ENCODE results near the gene DNMT3A.

Gene DNMT3A

DNA sequence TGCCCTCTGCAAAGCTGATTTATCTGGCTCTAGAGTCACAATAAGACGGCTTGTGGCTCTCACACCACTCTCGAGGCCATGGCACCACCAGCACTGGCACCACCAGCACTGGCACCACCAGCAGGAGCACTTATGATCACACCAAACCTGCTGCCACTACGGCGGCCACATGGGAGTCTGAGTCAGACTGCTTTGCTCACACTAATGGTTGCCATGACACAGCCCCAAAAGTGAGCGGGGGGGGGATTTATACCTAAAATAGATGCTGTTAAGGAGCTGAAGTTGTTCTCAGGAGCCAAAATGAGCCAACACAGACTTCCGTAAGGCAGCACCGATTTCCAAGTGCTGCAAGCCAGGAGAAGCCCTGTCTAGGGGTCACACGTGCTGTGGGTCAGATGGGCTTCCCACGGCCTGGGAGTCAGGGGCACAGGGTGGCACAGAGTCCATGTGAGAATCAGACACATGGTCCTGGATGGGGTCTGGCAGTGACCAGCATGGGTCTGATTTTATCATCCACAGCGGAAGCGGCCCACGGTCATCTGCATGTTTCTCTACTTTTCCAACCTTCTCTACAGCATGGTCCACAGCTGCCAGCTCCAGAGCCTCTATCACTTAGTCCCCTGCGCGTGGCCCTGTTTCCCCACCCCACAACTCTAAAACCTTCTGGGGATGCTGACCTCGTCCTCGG, 16.7 kb downstream of the DNMT3A start:
- DNase-seq (ENCODE audit: low read depth) = peak; percentile 26

DNA sequence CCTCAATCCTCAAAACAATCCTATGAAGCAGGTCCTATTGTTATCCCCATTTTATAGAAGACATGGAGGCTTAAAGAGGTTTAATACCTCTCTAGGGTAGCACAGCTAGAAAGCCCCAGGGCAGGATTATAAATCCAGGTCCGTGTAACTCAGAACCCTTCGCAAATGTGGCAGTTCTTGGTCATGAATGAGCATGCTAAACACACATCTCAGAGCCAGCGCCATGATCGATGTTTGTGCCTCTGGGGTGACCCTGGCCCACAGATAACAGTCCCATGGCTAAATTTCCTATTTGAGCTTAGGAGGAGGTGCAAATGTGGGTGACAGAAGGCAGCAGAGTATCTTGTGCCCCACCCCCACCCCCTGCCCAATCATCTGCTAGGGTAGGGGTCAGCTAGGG, 17.5 kb downstream of the DNMT3A start:
- DNase-seq (ENCODE audit: low read depth) = no peak

DNA sequence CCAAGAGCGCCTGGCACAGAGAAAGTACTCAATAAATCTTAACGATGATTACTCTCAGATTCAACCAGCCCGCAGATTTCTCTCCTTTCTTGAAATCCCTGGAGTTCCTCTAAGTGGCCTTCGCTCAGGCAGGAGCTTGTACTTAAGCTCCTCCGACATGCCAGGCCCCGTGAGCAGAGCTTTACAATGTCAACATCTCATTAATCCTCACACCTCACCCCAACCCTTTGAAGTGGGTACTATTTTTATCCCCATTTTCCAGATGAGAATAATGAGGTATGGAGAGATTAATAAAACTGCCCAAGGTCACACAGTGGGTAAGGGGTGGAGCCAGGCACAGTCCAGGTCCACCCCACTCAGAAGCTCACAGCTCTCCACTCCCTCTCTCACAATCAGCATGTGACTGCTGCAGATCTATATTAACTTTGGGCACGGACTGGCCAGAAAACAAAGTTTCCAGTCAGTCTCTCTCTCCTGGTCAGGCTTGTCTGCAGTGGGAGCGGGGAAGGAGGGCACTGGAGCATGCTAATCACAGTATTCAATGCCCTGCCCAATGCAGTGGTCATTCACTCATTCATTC, 18.0 kb downstream of the DNMT3A start:
- DNase-seq (ENCODE audit: low read depth) = no peak

GRCh38 chr2:25323042-25323514, 18.6 kb downstream of the DNMT3A start:
- DNase-seq (ENCODE audit: low read depth) = no peak

DNA sequence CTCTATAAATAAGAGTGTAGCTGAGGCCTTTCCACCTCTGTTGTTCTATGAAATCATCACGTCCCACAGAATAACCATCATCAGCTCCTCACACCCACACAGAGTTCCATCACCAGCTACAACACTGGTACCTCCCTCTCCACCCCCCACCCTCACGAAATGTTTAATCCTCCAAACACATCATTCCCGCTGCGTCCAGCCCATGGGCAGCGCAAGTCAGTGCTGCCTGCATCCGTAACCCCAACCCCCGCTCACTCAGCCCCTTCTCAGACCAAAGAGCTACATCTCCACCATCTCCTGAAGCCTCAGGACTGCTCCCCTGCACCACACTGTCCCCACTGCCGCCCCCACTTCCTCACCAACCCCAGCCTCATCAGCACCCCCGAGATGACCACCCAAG, 19.4 kb downstream of the DNMT3A start:
- no peak for DNase-seq (ENCODE audit: low read depth)

DNA sequence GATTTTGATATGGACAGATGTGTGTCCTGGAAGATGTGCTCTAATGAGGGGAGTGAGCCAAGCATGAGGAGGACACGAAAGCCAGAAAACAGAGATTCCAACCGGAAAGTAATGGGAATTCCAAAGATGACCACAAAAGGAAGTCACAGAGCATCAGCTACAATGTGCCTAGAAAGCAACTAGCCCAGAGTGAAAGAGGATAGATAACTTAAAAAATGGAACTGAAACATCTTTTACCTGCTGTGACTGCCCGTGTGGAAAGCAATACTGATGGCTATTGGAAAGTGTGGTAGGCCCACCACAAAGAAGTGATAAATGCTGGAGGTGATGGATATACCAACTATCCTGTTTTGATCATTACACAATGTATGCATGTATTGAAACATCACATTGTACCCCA, 21.6 kb downstream of the DNMT3A start:
- DNase-seq (ENCODE audit: low read depth) = no peak

DNA sequence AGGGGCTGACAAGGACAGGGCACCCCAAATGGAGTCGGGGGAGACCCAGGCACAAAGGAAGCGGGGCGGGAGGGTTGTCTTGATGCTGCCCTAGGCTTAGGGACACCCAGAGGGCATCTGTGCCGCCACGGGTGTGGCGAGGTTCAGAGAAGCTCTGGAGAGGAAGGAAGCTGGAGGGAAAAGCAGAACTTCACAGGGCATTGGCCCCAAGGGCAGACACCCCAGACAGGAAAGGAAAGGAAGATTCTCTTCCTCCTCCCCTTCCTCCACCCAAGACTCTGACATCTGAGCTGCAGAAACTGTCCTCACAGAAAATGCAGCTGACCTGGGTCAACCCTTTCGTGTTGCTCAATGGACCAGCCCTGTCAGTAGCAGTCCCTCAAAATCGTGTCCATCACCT, 25.6 kb downstream of the DNMT3A start:
- peak; percentile 17 for DNase-seq (ENCODE audit: low read depth)

DNA sequence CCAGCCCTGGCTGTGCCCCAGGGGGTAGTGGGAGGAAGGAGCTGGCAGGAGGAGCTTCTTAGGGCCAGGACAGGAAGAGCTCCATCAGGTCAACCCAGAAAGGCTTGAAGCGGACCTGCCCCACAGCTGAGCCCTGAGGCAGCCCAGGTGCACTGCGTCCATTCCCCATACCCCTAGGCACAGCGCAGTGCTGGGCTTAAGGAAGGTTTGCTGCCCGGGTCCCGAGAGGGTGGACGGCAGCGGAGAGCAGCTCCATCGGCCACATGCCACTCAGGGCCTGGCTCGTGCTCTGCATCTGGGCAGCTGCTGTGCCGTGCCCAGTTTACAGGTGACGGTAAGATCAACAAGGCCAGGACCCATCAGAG, 26.4 kb downstream of the DNMT3A start:
- no peak for DNase-seq (ENCODE audit: low read depth)

DNA sequence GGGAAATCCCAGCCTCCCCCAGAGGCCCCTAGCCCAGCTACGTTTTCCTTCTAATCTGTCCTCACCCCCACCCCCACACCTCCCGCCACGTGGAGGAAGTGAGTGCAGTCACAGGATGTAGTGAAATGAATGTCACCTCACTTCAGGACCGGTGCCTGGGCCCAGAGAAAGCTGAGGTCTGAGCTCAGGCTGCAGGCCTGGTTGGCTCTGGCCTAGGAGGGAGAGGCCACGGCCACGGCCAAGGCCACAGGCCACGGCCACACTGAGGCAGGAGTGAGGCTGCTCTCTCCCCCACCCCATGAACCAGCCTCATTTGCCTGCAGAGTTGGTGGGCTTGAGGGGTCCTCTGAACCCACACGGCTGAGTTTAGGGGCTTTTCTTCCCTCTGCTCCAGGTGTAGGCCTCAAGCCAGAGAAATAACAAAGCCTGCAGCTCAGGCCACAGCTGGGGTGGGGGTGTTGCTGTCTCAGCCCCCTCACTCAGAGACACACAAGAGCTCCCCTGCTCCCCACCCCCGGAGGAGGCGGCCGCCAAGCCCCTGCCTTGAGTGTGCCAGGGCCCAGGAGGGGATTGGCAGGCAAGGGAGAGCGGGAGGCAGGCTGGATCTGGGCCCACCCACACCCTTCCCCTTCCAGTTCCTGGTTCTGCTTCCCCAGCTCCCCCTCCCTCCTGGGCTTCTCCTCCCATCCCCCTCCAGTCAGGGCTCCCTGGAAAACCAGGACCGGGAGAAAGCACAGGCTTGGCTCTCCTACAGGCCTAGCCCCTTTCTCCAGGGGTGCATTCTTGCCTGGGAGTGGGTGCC, 27.0 kb downstream of the DNMT3A start:
- DNase-seq (ENCODE audit: low read depth) = no peak

- no peak for DNase-seq (ENCODE audit: low read depth)
Observed at GRCh38 chr2:25313711-25314513, 27.8 kb downstream of the DNMT3A start.

DNA sequence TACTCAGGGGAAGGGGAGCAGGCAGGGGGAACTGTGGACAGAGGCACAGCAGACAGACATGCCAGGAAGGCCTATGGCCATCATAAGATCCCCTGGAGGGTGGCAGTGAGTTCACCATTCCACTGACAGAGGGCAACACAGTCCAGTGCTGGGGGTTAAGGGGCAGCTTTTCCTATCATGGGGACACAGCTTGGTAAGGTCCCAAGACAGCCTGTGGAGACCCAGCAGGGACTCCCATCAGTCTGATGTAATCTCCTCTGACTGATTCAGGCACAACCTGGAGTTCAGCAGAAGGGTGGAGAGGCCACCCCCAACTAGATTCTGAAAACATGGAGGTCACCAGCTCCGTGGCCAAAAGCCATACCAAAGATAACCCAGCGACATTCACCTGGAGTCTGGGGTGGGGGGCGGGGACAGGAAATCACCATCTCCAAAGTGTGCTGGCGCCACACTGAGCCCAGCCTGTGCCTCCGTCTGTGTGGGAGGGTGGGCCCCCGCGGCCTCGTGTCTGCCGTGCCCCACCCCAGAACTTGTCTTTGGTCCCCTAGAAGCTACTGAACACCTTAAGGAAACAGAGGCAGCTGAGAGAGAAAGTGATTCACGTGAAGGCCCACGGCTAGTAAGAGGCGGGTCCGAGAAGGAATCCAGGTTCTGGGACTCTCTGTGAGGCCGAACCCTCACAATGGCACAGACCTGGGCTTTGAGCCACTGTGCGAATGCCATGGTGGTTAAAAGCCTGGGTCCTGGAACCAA, 28.6 kb downstream of the DNMT3A start:
- no peak for DNase-seq (ENCODE audit: low read depth)

- no peak for DNase-seq (ENCODE audit: low read depth)
Observed at GRCh38 chr2:25311865-25312575, 29.7 kb downstream of the DNMT3A start.

DNA sequence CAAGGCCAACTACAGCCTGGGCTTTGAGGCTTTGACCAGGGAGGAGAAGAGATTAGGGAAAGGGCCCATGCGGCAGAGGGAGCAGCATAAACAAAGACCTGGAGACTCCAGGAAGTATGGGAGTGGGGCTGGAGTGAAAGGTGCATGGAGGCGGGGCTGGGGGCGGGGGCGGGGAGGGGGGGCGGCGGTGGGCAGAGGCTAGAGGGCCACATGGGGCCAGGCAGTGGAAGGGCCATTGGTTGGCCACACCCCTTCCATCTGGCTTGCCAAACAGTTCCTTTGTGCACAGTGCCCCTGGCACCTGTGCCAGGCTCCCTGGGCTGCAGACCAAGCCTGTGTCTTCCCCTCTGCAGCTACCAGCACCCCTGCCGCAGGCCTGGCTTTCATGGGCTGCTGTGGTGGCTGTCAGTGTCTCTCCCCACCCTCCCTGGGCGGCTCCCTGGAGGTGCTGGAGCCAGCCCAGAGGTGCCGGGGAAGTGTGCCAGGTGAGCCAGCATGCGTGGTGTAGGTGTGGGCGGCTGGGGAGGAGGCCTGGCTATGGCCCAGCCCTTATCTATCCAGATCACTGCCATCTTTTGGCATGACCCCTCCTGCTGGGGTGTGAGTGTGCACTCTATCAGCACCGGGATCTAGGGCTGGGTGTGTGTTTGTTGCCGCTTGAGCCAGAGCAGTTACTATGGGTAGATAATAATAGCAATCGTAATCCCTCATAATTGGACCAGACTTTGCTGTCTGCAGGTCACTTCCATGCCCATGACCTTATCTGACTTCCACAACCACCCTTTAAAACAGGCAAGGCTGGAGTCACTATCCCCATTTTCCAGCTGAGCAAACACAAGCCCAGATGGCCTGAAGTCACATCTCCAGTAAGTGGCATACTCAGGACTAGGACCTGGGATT, 30.5 kb downstream of the DNMT3A start:
- no peak for DNase-seq (ENCODE audit: low read depth)

- DNase-seq (ENCODE audit: low read depth) = no peak
Observed at GRCh38 chr2:25310709-25310964, 31.1 kb downstream of the DNMT3A start.

DNA sequence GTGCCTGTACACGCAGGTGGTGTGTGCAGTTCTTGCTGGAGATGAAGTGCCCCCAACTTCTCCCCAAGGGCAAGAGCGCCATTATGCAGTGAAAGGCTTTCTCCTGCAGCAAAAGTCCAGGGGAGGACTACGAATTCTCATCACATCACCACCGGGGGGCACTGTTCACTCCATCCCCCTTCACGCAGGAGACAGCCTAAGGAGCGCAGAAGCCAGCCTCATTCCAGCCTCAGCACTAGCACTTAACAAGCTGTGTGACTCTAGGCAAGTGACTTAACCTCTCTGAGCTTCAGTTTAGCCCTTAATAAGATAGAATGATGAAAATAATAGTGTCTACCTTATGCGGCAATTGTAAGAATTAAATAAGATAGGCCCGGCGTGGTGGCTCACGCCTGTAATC, 32.3 kb downstream of the DNMT3A start:
- DNase-seq (ENCODE audit: low read depth) = peak; percentile 23

DNA sequence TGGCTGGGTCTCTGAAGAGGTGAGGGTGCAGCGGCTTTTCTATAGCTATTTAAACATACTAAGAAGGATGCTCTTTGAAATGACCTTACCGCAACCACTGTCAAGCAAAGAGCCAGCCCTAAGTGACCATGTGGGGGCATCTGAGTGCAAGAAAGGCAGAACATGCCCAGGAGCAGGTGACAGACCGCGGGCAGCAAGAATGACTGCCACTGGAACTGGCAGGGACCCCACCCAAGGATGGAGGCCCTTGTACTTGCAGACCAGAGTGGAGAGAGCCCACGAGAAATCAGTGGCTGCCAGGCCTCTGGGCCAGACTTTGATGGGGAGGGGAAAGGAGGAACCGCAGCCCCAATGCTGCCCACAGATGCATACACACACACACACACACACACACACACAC, 33.1 kb downstream of the DNMT3A start:
- DNase-seq (ENCODE audit: low read depth) = no peak

DNA sequence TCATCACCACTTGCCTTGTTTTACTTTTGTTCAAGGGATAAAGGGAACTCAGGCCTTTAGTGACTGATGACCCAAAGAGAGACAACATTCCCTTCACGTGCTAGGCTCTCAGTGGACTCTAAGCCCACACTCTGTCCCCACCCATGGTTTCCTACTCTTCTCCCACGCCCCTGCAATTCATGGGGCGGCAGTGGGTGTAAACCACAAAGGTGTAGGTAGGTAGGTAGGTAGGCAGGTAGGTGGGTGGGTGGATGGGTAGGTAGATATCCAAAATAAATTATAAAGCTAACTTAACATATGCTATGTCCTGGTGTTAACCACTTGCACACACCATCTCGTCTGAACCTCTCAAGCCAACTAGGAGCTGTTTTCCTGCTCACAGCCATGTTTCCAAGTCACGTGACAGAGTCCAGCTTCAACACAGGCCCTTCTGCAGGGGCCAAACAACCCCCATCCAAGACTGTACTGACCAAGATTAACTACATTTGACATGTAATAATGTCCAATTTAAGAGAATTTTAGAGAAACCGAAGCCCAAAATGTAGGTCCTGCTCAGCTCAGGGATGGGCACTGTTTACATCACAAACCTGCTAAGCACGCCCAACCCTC, 33.7 kb downstream of the DNMT3A start:
- no peak for DNase-seq (ENCODE audit: low read depth)

DNA sequence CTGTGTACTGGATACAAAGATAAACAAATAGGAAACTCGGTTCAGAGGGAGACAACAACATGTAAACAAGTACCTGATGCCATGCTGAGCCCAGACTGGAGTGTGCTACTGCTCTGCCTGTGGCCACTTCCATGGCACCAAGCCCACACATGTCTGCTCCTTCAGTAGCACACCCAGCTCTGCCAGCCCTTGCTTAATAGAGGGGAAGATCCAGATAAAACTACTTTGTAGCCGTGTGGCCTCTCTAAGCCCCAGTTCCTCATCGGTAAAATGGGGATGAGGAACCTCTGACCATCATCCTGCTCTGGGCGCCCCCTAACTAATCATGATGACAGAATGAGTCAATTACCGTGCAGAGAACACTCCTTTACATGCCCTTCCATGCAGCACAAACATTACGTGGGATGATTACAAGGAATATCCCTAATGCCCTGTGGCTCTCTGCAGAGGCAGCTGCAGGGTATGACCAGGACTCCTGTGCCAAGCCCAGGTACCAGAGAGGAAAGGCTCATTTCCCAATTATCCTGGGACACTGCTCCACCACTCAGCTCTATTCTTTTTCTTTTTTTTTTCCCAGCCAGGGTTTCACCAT, 34.9 kb downstream of the DNMT3A start:
- DNase-seq (ENCODE audit: low read depth) = peak; percentile 60

GRCh38 chr2:25305775-25306174, 36.0 kb downstream of the DNMT3A start:
- DNase-seq (ENCODE audit: low read depth) = peak; percentile 95
